CD14-positive monocyte (primary cell): Measurements from ENCODE around the gene NAPB. TPM values are rescaled to one million over a fixed set of nuclear protein-coding genes. Genes with fewer than 3 reads are reported as not detected.
A peak's percentile ranks its signal among the peaks of the same experiment; 100 is the strongest.

ENCODE experiments used
- DNase-seq, 3 donors: peaks; one replicate each; pipeline ENCODE4 v3.0.0-alpha.2; 2011 to 2022
- H2AFZ ChIP-seq: 2 replicates; pipeline ENCODE4 v1.6.0; 2012; ENCODE audit warnings: mild to moderate bottlenecking, low read depth, low read length, inconsistent platforms; ENCODE audit not compliant: insufficient read depth, poor library complexity, severe bottlenecking
- H3K27ac ChIP-seq, 2 donors: 1 replicate in 1 of 2; 2 replicates in 1 of 2; pipeline ENCODE4 v1.5.1; 2012 to 2013; ENCODE audit warnings: low read length in 2 of 2, control low read depth in 1 of 2, inconsistent platforms in 1 of 2, low read depth in 1 of 2, mild to moderate bottlenecking in 1 of 2
- H3K27me3 ChIP-seq, 2 donors: one replicate each; pipeline versions ENCODE4 v1.6.0 to v1.6.1; 2011 to 2013; ENCODE audit warnings: low read length in 2 of 2; ENCODE audit not compliant: control insufficient read depth in 2 of 2, insufficient read depth in 2 of 2
- H3K36me3 ChIP-seq, 2 donors: replicated peaks in 1 of 2; 1 replicate in 1 of 2; 2 replicates in 1 of 2; pipeline versions ENCODE4 v1.5.1 to v1.6.1; 2012 to 2013; ENCODE audit warnings: low read length in 2 of 2, control low read depth in 1 of 2, inconsistent platforms in 1 of 2, mild to moderate bottlenecking in 1 of 2; ENCODE audit not compliant: insufficient read depth in 2 of 2, control insufficient read depth in 1 of 2
- H3K4me1 ChIP-seq, 2 donors: 1 replicate in 1 of 2; 2 replicates in 1 of 2; pipeline versions ENCODE4 v1.5.1 to v1.6.1; 2012 to 2013; ENCODE audit warnings: low read length in 2 of 2, control low read depth in 1 of 2, inconsistent platforms in 1 of 2, mild to moderate bottlenecking in 1 of 2, moderate library complexity in 1 of 2; ENCODE audit not compliant: insufficient read depth in 2 of 2, control insufficient read depth in 1 of 2
- H3K4me2 ChIP-seq: replicated peaks from 2 replicates; pipeline ENCODE3; 2012; ENCODE audit warnings: low read length, moderate library complexity, mild to moderate bottlenecking; ENCODE audit not compliant: poor library complexity, severe bottlenecking; ENCODE audit errors: extremely low read depth
- H3K4me3 ChIP-seq, 3 experiments: fragments of 200-600 bp in 1 of 3; sonication (generic) in 1 of 3; replicated peaks in 1 of 3; 1 replicate in 2 of 3; 2 replicates in 1 of 3; pipeline ENCODE4 v1.5.1; 2011 to 2013; ENCODE audit warnings: low read length in 3 of 3, mild to moderate bottlenecking in 3 of 3, control low read depth in 2 of 3, low read depth in 2 of 3, inconsistent platforms in 1 of 3, moderate library complexity in 1 of 3
- H3K79me2 ChIP-seq: 2 replicates; pipeline ENCODE4 v1.6.0; 2012; ENCODE audit warnings: mild to moderate bottlenecking, control low read depth, inconsistent platforms, low read length, moderate library complexity; ENCODE audit not compliant: insufficient read depth
- H3K9ac ChIP-seq: 2 replicates; pipeline ENCODE4 v1.6.0; 2017; ENCODE audit warnings: low read length, mild to moderate bottlenecking; ENCODE audit not compliant: insufficient read depth, poor library complexity, severe bottlenecking
- H3K9me3 ChIP-seq, 2 donors: replicated peaks in 1 of 2; 1 replicate in 1 of 2; 2 replicates in 1 of 2; pipeline versions ENCODE4 v1.5.1 to v1.6.1; 2012 to 2013; ENCODE audit warnings: low read length in 2 of 2, control low read depth in 1 of 2; ENCODE audit not compliant: control insufficient read depth in 1 of 2, insufficient read depth in 1 of 2
- H4K20me1 ChIP-seq: 2 replicates; pipeline ENCODE4 v1.6.0; 2012; ENCODE audit warnings: mild to moderate bottlenecking, low read length, control low read depth, moderate library complexity; ENCODE audit not compliant: insufficient read depth
- H3K27ac Mint-ChIP-seq, 7 donors: one replicate each; pipeline ENCODE4 v1.8.0; 2020; ENCODE audit warnings: mild to moderate bottlenecking in 7 of 7, mixed read lengths in 7 of 7, moderate library complexity in 6 of 7, inconsistent platforms in 2 of 7
- H3K27me3 Mint-ChIP-seq, 3 donors: one replicate each; pipeline ENCODE4 v1.8.0; 2021 to 2022; ENCODE audit warnings: low read depth in 3 of 3, mild to moderate bottlenecking in 3 of 3, mixed read lengths in 3 of 3, moderate library complexity in 3 of 3, inconsistent platforms in 1 of 3
- H3K36me3 Mint-ChIP-seq, 2 donors: one replicate each; pipeline ENCODE4 v1.8.0; 2020; ENCODE audit warnings: mixed read lengths in 2 of 2, inconsistent platforms in 1 of 2, mild to moderate bottlenecking in 1 of 2
- H3K4me1 Mint-ChIP-seq: one replicate; pipeline ENCODE4 v1.8.0; 2020; ENCODE audit warnings: mild to moderate bottlenecking, mixed read lengths
- H3K4me3 Mint-ChIP-seq, 2 donors: one replicate each; pipeline ENCODE4 v1.8.0; 2020; ENCODE audit warnings: mild to moderate bottlenecking in 2 of 2, mixed read lengths in 2 of 2, moderate library complexity in 1 of 2
- H3K9me3 Mint-ChIP-seq, 7 donors: one replicate each; pipeline ENCODE4 v1.8.0; 2020 to 2022; ENCODE audit warnings: mixed read lengths in 7 of 7, mild to moderate bottlenecking in 6 of 7, moderate library complexity in 6 of 7, inconsistent platforms in 2 of 7
- WGBS: methylation state at CpG from one replicate; pipeline ENCODE4 v1.1.5; 2013; ENCODE audit warnings: missing lambda C conversion rate; ENCODE audit not compliant: insufficient coverage; 5-methylcytosine and 5-hydroxymethylcytosine counted together
- intact Hi-C, 2 donors: fragments of 100-400 bp; cut with micrococcal nuclease; formaldehyde crosslinking; loops; one replicate each; pipeline versions ENCODE4 v1.15.0 to v1.15.1; 2023
- polyA plus RNA-seq, 3 donors: library from polyadenylated mRNA; depleted of rRNA in 1 of 3; unstranded in 2 of 3; stranded (reverse) in 1 of 3; fragments of 300-500 nt in 2 of 3; fragments of >200 nt in 1 of 3; fragmentation: Illumina TruSeq in 2 of 3; gene quantifications; 1 replicate in 2 of 3; 2 replicates in 1 of 3; pipeline ENCODE4 v1.2.3, GENCODE V29; 2012 to 2021
- TF ChIP-seq, protein P1 (sequence below): fragments of 200-600 bp; IDR thresholded peaks from one replicate; pipeline ENCODE4 v1.8.0; 2022; ENCODE audit warnings: antibody characterized with exemption, mild to moderate bottlenecking

NAPB gene
- polyA plus RNA-seq, 3 donors = 2.4 to 6.3 (median 2.6) TPM

DNA sequence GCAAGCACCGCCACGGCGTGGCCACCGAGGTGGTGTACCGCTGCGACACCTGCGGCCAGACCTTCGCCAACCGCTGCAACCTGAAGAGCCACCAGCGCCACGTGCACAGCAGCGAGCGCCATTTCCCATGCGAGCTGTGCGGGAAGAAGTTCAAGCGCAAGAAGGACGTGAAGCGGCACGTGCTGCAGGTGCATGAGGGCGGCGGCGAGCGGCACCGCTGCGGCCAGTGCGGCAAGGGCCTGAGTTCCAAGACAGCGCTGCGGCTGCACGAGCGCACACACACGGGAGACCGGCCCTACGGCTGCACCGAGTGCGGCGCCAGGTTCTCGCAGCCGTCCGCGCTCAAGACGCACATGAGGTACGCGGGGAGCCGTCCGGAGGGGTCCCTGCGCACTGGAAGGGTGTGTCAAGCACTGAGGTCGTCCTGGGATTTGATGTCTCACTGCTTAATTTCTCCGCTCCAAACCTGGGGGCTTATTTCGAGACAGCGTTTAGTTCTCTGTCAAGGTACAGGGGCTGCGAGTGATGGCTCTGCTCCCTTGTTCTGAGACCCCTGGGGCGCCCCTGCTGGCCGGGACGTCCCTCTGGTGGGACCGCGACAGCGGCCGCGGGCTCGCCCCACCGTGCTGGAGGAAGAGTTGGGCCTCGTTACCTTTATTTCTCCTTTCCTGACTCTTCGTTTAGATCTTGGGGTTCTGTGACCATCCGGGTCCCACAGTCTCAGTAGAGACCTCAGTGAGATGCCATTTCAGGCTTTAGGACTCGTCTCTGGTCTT is 55.7 kb downstream of the NAPB start:
- H3K4me1 ChIP-seq = peaks cover 37 to 52% of the 10 kb centered on the region in 2 donors
- H3K4me3 Mint-ChIP-seq = peak overlapping the region; percentile 67 to 75
- H3K27me3 Mint-ChIP-seq = peaks cover 0 to 3% (median 3%) of the 10 kb centered on the region in 3 donors
- no peak overlapping the region for H2AFZ ChIP-seq
- DNase-seq = no peak
- no peak overlapping the region for H3K9ac ChIP-seq
- peaks cover 49% of the 10 kb centered on the region for H3K4me1 Mint-ChIP-seq
- peaks cover 75% of the 10 kb centered on the region for H3K79me2 ChIP-seq
- H3K36me3 ChIP-seq = peaks cover 30 to 47% of the 10 kb centered on the region in 2 donors
- peaks cover 38 to 48% of the 10 kb centered on the region in 2 donors for H3K36me3 Mint-ChIP-seq
- peak overlapping the region in 1 of 3 experiments; percentile 52 for H3K4me3 ChIP-seq
- H3K9me3 Mint-ChIP-seq = peaks cover 0 to 2% (median 0%) of the 10 kb centered on the region in 7 donors
- no peaks in the 10 kb centered on the region for H3K9me3 ChIP-seq
- H3K27ac ChIP-seq = peak overlapping the region; percentile 63 to 65
- no peaks in the 10 kb centered on the region for H3K27me3 ChIP-seq
- 95% methylated on average over 65 of the region's 65 CpGs for WGBS
- peaks cover 76% of the 10 kb centered on the region for H4K20me1 ChIP-seq
- peak overlapping the region; percentile 90 to 96 (median 95) for H3K27ac Mint-ChIP-seq
- intact Hi-C loops = loop anchor here (2.0 to 10.0 kb wide), 3 partner anchors 15 to 237 kb away; partner anchors contain the start of gene NXT1 (in 1 of the 2)
- TF ChIP-seq, protein P1, sequence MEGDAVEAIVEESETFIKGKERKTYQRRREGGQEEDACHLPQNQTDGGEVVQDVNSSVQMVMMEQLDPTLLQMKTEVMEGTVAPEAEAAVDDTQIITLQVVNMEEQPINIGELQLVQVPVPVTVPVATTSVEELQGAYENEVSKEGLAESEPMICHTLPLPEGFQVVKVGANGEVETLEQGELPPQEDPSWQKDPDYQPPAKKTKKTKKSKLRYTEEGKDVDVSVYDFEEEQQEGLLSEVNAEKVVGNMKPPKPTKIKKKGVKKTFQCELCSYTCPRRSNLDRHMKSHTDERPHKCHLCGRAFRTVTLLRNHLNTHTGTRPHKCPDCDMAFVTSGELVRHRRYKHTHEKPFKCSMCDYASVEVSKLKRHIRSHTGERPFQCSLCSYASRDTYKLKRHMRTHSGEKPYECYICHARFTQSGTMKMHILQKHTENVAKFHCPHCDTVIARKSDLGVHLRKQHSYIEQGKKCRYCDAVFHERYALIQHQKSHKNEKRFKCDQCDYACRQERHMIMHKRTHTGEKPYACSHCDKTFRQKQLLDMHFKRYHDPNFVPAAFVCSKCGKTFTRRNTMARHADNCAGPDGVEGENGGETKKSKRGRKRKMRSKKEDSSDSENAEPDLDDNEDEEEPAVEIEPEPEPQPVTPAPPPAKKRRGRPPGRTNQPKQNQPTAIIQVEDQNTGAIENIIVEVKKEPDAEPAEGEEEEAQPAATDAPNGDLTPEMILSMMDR = no peak
- H3K4me2 ChIP-seq = peak overlapping the region; percentile 49

DNA sequence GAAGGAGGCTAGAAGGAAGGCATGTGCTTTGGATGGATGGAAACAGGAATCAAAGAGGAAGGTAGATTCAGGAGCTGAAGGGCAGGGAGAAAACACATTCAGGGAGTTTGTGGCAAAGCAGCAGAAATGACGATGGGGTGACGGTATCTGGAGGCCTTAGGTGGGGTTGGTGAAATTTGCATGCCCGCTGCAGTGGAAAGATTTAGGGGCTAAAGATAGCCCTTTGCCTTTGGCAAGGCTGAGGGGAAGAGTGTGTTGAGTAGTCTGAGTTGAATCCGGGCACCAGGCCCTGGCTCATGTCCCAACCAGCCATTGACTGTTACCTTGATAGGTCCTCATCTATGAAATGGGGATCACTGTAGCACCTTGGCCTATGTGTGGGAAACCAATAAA is 58.0 kb downstream of the NAPB start:
- H3K9me3 Mint-ChIP-seq = peaks cover 0 to 2% (median 0%) of the 10 kb centered on the region in 7 donors
- intact Hi-C loops = loop anchor here in 1 of 2 donors (5.0 to 10.0 kb wide), 2 partner anchors 59 to 208 kb away; partner anchors contain the start of gene NAPB
- H3K27ac Mint-ChIP-seq = peak overlapping the region; percentile 98 to 99 (median 99)
- Histone ChIP-seq H2AFZ (no peak overlapping the region), H4K20me1 (peaks cover 55% of the 10 kb centered on the region), H3K4me3 (peak overlapping the region; percentile 53 to 84 (median 74)), H3K9ac (peak overlapping the region; percentile 96), H3K79me2 (peaks cover 57% of the 10 kb centered on the region), H3K4me1 (peaks cover 46 to 63% of the 10 kb centered on the region in 2 donors), H3K4me2 (peak overlapping the region; percentile 89), H3K27ac (peak overlapping the region; percentile 92 to 94), H3K27me3 (no peaks in the 10 kb centered on the region), H3K9me3 (no peaks in the 10 kb centered on the region), H3K36me3 (peaks cover 9 to 24% of the 10 kb centered on the region in 2 donors)
- peaks cover 60% of the 10 kb centered on the region for H3K4me1 Mint-ChIP-seq
- H3K27me3 Mint-ChIP-seq = peaks cover 0 to 3% (median 3%) of the 10 kb centered on the region in 3 donors
- no peak for DNase-seq
- 78% methylated on average over 4 of the region's 4 CpGs for WGBS
- H3K4me3 Mint-ChIP-seq = peak overlapping the region; percentile 95
- TF ChIP-seq, protein P1 = no peak
- H3K36me3 Mint-ChIP-seq = peaks cover 19 to 27% of the 10 kb centered on the region in 2 donors
